K562 (cell line): ENCODE results near the gene FEN1. TPM values are rescaled to one million over a fixed set of nuclear protein-coding genes. Genes with fewer than 3 reads are reported as not detected.

ENCODE experiments used
- CBFB ChIP-seq: sonication (generic); formaldehyde crosslinking; IDR thresholded peaks from 2 replicates; pipeline ENCODE4 v1.4.0; 2020; ENCODE audit warnings: mild to moderate bottlenecking, missing genetic modification reagents
- CBX2 ChIP-seq: fragments of 200-600 bp; sonication (generic); IDR thresholded peaks from one replicate; pipeline ENCODE4 v1.6.1; 2012; ENCODE audit warnings: mild to moderate bottlenecking, low read length, inconsistent platforms; ENCODE audit not compliant: insufficient read depth, poor library complexity, severe bottlenecking
- CHCHD3 ChIP-seq: fragments of 250-450 bp; sonication (Bioruptor Pico); IDR thresholded peaks from 2 replicates; pipeline ENCODE4 v2.1.2; 2022; ENCODE audit warnings: mild to moderate bottlenecking
- DACH1 ChIP-seq: fragments of 450-650 bp; IDR thresholded peaks from 2 replicates; pipeline ENCODE4 v1.6.1; 2018; ENCODE audit not compliant: partially characterized antibody
- DNMT1 ChIP-seq: fragments of 450-650 bp; IDR thresholded peaks from 2 replicates; pipeline ENCODE4 v1.6.1; 2016; ENCODE audit warnings: antibody characterized with exemption, mild to moderate bottlenecking
- ELF2 ChIP-seq: fragments of 250-450 bp; sonication (Bioruptor Pico); IDR thresholded peaks from 2 replicates; pipeline ENCODE4 v1.5.0; 2021; ENCODE audit warnings: mild to moderate bottlenecking
- ERF ChIP-seq: fragments of 450-650 bp; formaldehyde crosslinking; IDR thresholded peaks from 2 replicates; pipeline ENCODE4 v1.4.0; 2020; ENCODE audit warnings: mild to moderate bottlenecking, mixed read lengths
- FOXJ3 ChIP-seq: sonication (generic); formaldehyde crosslinking; IDR thresholded peaks from 2 replicates; pipeline ENCODE4 v1.4.0; 2020; ENCODE audit warnings: mild to moderate bottlenecking, missing genetic modification reagents
- HOXB6 ChIP-seq: fragments of 250-450 bp; sonication (Bioruptor Pico); IDR thresholded peaks from 2 replicates; pipeline ENCODE4 v1.5.1; 2022; ENCODE audit warnings: mild to moderate bottlenecking, borderline replicate concordance
- L3MBTL2 ChIP-seq: fragments of 450-650 bp; IDR thresholded peaks from 2 replicates; pipeline ENCODE4 v1.6.1; 2016; ENCODE audit warnings: mild to moderate bottlenecking, moderate library complexity
- NEUROD1 ChIP-seq: fragments of 150-350 bp; IDR thresholded peaks from 2 replicates; pipeline ENCODE4 v1.6.1; 2014; ENCODE audit warnings: borderline replicate concordance, low read length, low read depth; ENCODE audit not compliant: partially characterized antibody
- NFIC ChIP-seq: fragments of 450-650 bp; IDR thresholded peaks from 2 replicates; pipeline ENCODE4 v1.6.1; 2017; ENCODE audit warnings: mild to moderate bottlenecking, inconsistent platforms
- NR4A1 ChIP-seq, 2 experiments: fragments of 250-450 bp in 1 of 2; fragments of 450-650 bp in 1 of 2; sonication (Bioruptor Pico) in 1 of 2; IDR thresholded peaks; 2 replicates each; pipeline versions ENCODE4 v1.4.0 to v1.6.1; 2016 to 2020; ENCODE audit warnings: mild to moderate bottlenecking in 2 of 2, missing compliant biosample characterization in 1 of 2, missing genetic modification characterization in 1 of 2, moderate library complexity in 1 of 2
- PHF20 ChIP-seq: fragments of 450-650 bp; IDR thresholded peaks from 2 replicates; pipeline ENCODE4 v1.6.1; 2018; ENCODE audit not compliant: partially characterized antibody
- RCOR1 ChIP-seq, 2 experiments: IDR thresholded peaks; 2 replicates each; pipeline ENCODE4 v1.6.1; 2012; ENCODE audit warnings: low read depth in 2 of 2, low read length in 2 of 2, borderline replicate concordance in 1 of 2, improper control_type of control experiment in 1 of 2
- YBX1 ChIP-seq: fragments of 450-650 bp; IDR thresholded peaks from 2 replicates; pipeline ENCODE4 v1.7.1; 2016; ENCODE audit warnings: mild to moderate bottlenecking
- ZFP30 ChIP-seq: fragments of 250-450 bp; sonication (Bioruptor Pico); IDR thresholded peaks from 2 replicates; pipeline ENCODE4 v1.8.0; 2022; ENCODE audit warnings: moderate library complexity, mild to moderate bottlenecking, inconsistent platforms, borderline replicate concordance
- ZNF586 ChIP-seq: fragments of 450-650 bp; formaldehyde crosslinking; conservative IDR thresholded peaks from 2 replicates; pipeline ENCODE4 v1.4.0; 2020; ENCODE audit warnings: mild to moderate bottlenecking, moderate library complexity
- ZNF778 ChIP-seq: fragments of 450-650 bp; formaldehyde crosslinking; IDR thresholded peaks from 2 replicates; pipeline ENCODE4 v1.4.0; 2020; ENCODE audit warnings: mild to moderate bottlenecking, moderate library complexity
- polyA plus RNA-seq, 8 experiments: library from polyadenylated mRNA; depleted of rRNA in 4 of 8; stranded (reverse) in 5 of 8; unstranded in 3 of 8; fragments of >200 nt; fragmentation: Nextera tagmentation in 2 of 8; fragmentation: Illumina TruSeq in 1 of 8; extraction: Ambion mirVana in 2 of 8; extraction: Trizol in 1 of 8; gene quantifications; 2 replicates each; pipeline versions ENCODE4 v1.2.1 to v1.2.3, GENCODE V29; 2011 to 2014; ENCODE audit warnings: inconsistent platforms in 1 of 8, missing spikeins in 1 of 8
- total RNA-seq, 7 experiments: library from RNA; depleted of rRNA in 6 of 7; stranded (reverse); fragments of >200 nt in 6 of 7; fragmentation: Illumina TruSeq in 2 of 7; extraction: Trizol in 2 of 7; gene quantifications; 2 replicates each; pipeline versions ENCODE4 v1.2.1 to v1.2.3, GENCODE V29; 2011 to 2021; ENCODE audit warnings: low replicate concordance in 1 of 7
- TF ChIP-seq, protein P1 (sequence below): fragments of 200-800 bp; sonication (Bioruptor generic); IDR thresholded peaks from 2 replicates; pipeline ENCODE4 v1.6.1; 2017; ENCODE audit warnings: missing genetic modification characterization, missing compliant biosample characterization
- TF ChIP-seq, protein P2 (sequence below): sonication (generic); formaldehyde crosslinking; IDR thresholded peaks from 2 replicates; pipeline ENCODE4 v1.4.0; 2020; ENCODE audit warnings: mild to moderate bottlenecking, missing genetic modification reagents
- TF ChIP-seq, protein P3 (sequence below), 2 experiments: IDR thresholded peaks; 2 replicates each; pipeline ENCODE4 v1.6.1; 2011; ENCODE audit warnings: borderline replicate concordance in 1 of 2, control low read depth in 1 of 2, low read depth in 1 of 2, low read length in 1 of 2, mild to moderate bottlenecking in 1 of 2, mixed read lengths in 1 of 2, moderate library complexity in 1 of 2; ENCODE audit not compliant: insufficient read depth in 1 of 2, insufficient read length in 1 of 2, poor library complexity in 1 of 2, severe bottlenecking in 1 of 2; ENCODE audit errors: extremely low read depth in 1 of 2
- TF ChIP-seq, protein P4 (sequence below): sonication (generic); formaldehyde crosslinking; IDR thresholded peaks from 2 replicates; pipeline ENCODE4 v1.8.0; 2022; ENCODE audit warnings: missing genetic modification reagents, mild to moderate bottlenecking, borderline replicate concordance

FEN1 gene
- total and polyA plus RNA-seq, 9 of the 15 experiments (the other 6 are each of a cell fraction or from before 2014, with no cell fraction given), result 58.1 to 156 (median 137) TPM

DNA sequence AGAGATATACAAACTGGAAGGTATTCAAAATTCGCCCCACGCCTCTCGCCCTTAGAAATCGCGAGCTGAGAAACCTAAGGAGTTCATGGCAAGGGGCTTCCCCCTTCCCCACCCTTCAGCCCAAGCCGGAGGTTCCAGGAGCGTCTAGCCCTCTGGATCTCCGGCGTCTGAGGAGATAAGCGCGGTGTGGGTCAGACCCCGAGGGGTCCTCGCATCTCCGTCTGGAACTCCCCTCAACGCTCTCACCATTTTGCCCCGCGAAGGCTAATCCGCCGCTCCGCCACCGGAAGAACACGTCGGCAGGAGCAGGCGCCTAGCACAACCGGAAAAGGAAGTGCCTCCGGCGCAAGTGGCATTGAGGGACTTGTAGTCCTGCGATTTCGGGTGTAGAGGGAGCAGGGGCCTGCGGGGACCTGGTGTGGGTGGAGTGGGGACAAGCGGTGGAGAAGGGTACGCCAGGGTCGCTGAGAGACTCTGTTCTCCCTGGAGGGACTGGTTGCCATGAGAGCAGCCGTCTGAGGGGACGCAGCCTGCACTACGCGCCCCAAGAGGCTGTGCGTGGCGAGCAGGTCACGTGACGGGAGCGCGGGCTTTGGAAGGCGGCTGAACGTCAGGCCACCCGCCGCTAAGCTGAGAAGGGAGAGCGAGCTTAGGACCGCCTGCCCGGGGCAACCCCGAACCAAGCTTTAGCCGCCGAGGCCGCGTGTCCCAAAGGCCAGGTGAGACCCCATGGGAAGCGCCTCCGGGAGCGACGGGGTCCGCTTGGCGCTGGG lies at the start of gene FEN1, which contains the start of gene TMEM258 (continued):
- TF ChIP-seq, protein P1, sequence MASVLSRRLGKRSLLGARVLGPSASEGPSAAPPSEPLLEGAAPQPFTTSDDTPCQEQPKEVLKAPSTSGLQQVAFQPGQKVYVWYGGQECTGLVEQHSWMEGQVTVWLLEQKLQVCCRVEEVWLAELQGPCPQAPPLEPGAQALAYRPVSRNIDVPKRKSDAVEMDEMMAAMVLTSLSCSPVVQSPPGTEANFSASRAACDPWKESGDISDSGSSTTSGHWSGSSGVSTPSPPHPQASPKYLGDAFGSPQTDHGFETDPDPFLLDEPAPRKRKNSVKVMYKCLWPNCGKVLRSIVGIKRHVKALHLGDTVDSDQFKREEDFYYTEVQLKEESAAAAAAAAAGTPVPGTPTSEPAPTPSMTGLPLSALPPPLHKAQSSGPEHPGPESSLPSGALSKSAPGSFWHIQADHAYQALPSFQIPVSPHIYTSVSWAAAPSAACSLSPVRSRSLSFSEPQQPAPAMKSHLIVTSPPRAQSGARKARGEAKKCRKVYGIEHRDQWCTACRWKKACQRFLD (CRISPR knock-in tag), result peak; percentile 75
- TF ChIP-seq FOXJ3 (CRISPR knock-in tag) (no peak), RCOR1 (IDR thresholded peaks at IDR 0.05; ENCODE audit: borderline replicate concordance in 1 of 2, low read depth in 2 of 2, low read length in 2 of 2) (no peak), NFIC (peak; percentile 65; the same call in 1 of the 2 replicates), DNMT1 (no peak), NR4A1 (CRISPR knock-in tag; IDR thresholded peaks at IDR 0.05) (peak; percentile 51), NR4A1 (tag; IDR thresholded peaks at IDR 0.05) (no peak), ZNF586 (CRISPR knock-in tag) (no peak), NEUROD1 (peak; percentile 54), ZFP30 (CRISPR knock-in tag) (no peak), ZNF778 (CRISPR knock-in tag) (no peak), HOXB6 (CRISPR knock-in tag) (no peak), L3MBTL2 (peak; percentile 85), ERF (CRISPR knock-in tag) (peak; percentile 32), YBX1 (no peak), CBX2 (no peak), ELF2 (CRISPR knock-in tag) (peak; percentile 93), CHCHD3 (CRISPR knock-in tag) (no peak), DACH1 (no peak), CBFB (no peak; the same call in 1 of the 2 replicates), PHF20 (peak; percentile 72)
- TF ChIP-seq, protein P2, sequence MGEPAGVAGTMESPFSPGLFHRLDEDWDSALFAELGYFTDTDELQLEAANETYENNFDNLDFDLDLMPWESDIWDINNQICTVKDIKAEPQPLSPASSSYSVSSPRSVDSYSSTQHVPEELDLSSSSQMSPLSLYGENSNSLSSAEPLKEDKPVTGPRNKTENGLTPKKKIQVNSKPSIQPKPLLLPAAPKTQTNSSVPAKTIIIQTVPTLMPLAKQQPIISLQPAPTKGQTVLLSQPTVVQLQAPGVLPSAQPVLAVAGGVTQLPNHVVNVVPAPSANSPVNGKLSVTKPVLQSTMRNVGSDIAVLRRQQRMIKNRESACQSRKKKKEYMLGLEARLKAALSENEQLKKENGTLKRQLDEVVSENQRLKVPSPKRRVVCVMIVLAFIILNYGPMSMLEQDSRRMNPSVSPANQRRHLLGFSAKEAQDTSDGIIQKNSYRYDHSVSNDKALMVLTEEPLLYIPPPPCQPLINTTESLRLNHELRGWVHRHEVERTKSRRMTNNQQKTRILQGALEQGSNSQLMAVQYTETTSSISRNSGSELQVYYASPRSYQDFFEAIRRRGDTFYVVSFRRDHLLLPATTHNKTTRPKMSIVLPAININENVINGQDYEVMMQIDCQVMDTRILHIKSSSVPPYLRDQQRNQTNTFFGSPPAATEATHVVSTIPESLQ (CRISPR knock-in tag), result peak; percentile 59; the same call in 1 of the 2 replicates
- TF ChIP-seq, protein P3, sequence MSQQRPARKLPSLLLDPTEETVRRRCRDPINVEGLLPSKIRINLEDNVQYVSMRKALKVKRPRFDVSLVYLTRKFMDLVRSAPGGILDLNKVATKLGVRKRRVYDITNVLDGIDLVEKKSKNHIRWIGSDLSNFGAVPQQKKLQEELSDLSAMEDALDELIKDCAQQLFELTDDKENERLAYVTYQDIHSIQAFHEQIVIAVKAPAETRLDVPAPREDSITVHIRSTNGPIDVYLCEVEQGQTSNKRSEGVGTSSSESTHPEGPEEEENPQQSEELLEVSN (IDR thresholded peaks at IDR 0.05; ENCODE audit: borderline replicate concordance in 1 of 2, extremely low read depth in 1 of 2, insufficient read depth in 1 of 2, insufficient read length in 1 of 2, low read depth in 1 of 2, low read length in 1 of 2, poor library complexity in 1 of 2, severe bottlenecking in 1 of 2), result peak; percentile 88 to 90
- TF ChIP-seq, protein P4, sequence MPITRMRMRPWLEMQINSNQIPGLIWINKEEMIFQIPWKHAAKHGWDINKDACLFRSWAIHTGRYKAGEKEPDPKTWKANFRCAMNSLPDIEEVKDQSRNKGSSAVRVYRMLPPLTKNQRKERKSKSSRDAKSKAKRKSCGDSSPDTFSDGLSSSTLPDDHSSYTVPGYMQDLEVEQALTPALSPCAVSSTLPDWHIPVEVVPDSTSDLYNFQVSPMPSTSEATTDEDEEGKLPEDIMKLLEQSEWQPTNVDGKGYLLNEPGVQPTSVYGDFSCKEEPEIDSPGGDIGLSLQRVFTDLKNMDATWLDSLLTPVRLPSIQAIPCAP (CRISPR knock-in tag), result no peak
